HG03520 (cell line): ENCODE data around the gene CFAP99.

Experiments used
- ATAC-seq: cut with Tn5 transposase; IDR thresholded peaks from one replicate; pipeline ENCODE4 v1.9.1; 2021; ENCODE audit warnings: mild to moderate bottlenecking, moderate library complexity; ENCODE audit not compliant: unreplicated experiment

CFAP99 gene

DNA sequence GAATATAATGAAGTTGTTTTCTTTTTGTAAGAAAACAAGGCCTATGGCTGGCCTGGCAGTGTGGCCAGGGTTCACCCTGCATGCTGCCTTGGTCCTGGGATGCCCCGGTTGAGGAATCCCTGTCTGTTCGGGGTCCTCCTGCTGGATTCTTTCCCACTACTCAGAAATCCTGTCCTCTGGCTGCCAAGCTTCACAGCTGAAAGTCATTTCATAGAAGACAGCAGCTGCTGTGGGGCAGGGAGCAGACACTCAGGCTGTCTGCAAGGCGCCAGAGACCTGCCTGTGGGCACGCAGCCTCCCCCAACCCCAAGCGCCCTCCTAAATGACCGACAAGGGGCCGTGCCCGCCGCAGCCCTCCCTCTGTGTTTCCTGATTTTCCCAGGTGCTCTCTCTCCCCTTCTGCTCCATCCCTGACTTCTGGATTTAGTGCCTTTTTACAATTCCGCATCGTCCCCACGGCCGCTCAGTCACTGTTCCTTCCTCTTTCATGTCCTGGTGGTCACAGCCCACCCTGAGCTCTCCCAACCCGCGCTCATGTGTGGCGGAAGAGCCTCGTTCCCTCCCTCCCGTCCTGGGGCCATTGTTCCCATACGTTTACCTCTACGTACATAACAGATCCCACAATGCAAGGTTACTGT, 27.9 kb upstream of the CFAP99 start:
- ATAC-seq: no peak

DNA sequence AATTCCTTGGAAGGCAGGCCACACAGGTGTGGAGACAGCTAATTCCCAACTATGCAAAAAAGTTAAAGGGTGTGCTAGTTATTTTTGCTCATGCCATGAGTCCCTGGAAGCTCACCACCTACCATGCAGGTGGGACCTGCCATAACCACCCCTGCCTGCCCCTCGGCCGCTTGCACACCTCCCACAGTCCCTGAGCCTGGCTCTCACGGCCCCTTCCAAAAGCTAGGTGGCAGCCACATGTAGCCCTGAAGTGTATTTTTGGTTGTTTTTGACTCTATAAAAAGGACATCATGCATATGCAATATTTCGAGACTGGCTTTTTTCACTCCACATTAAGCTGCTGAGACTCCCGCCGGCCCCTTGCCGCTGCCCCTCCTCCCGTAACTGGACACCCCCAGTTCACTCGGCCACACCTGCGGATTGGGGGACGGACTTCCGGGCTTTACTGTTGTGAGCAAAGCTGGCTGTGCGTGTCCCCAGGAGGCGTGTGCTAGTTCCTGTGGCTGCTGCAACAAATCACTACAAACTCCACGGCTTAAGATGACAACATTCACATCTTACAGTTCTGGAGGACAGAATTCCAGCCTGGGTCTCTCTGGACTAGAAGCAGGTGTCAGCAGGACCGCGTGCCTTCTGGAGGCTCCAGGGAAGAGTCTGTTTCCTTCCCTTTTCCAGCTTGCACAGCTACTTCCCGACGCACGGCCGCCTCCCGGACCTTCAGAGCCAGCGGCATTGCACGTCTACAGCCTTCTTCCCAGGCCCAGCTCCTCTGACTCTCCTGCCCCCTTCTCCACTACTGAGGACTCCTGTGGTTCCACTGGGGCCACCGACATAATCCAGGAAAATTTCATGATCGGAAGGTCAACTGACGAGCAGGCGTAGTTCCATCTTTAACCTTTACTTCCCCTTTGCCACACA, 25.1 kb upstream of the CFAP99 start:
- no peak for ATAC-seq

DNA sequence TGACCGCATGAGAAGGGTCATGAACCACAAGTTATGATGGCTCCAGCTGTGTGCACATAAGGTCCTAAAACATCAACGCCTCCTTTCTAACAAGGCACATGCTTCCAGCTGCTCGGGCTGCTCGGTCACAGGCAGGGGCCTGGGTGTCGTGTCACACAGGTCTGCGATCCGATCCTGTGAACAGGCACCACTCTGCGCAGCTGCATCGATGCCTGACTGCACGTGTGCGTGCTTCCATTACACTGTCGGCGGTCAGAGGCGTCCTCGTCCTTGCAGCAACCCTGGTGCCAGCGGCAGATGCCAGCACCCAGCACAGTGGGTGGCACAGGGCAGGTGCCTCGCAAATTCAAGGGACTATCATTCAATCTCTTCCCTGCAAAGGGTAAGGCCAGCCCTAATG, 24.2 kb upstream of the CFAP99 start:
- ATAC-seq: no peak

GRCh38 chr4:2395038-2395437, 23.7 kb upstream of the CFAP99 start:
- ATAC-seq: no peak

GRCh38 chr4:2395584-2395983, 23.2 kb upstream of the CFAP99 start:
- ATAC-seq: no peak

DNA sequence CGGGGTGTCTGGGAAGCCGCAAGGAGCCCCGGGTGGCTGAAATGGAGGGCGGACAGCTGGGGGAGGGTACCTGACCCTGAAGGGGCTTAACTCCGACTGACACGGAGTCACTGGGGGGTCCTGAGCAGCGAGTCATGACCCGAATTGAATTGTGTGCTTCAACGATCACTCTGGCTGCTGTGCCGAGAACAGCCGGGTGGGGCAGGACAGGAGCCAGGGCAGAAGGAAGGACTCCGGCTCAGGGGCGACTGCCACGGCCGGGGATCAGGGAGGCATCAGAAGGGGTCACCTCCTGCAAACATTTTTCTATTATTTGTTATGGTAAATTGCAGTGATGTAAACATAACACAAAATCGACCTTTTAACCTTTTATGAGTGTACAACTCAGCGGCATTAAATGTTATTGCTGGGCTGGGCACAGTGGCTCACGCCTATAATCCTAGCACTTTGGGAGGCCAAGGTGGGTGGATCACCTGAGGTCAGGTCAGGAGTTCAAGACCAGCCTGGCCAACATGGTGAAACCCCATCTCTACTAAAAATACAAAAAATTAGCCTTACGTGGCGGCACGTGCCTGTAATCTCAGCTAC, 21.9 kb upstream of the CFAP99 start:
- ATAC-seq: no peak

GRCh38 chr4:2397596-2398379, 21.0 kb upstream of the CFAP99 start:
- ATAC-seq: no peak

GRCh38 chr4:2399216-2399615, 19.5 kb upstream of the CFAP99 start:
- ATAC-seq: no peak

- ATAC-seq: no peak
Measured at GRCh38 chr4:2399631-2400190, 19.0 kb upstream of the CFAP99 start.

- no peak for ATAC-seq
Measured at GRCh38 chr4:2400841-2401609, 17.7 kb upstream of the CFAP99 start.

GRCh38 chr4:2401610-2401983, 17.2 kb upstream of the CFAP99 start:
- ATAC-seq: no peak

DNA sequence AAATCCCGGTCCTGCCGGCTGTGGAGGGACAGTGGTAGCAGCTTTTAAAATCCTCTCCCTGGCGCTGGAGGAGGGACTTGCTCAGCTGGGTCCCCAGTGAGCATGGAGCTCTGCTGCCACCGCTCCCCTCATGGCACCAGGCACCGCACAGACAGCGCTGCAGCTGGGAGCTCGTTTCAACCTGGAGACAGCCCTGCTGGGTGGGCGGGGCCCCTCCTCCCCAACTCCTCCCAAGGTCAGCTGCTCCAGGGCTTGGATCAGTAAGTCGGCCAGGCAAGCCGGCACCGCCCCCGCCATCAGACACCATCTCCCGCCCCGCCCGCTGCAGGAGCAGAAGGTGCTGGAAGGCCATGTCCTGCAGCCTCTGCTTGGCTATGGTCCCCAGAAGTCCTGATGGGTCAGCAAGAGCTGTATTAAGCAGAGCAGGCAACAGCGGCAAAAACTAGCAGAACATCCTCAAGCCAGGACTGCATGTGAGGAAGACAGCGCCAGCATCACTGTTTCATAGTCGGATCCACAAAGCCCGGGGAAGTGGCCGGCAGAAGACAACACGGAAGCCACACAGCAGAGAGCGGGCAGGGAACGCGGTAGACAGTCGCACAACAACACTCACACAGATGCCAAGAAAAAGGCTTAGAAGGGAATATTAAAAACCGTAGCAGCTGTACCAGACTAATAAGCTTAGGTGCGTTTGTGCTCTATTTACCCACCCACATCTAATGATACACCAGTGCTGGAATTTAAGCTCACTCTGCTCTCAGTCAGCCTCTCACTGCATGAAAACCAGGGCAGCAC, 16.5 kb upstream of the CFAP99 start:
- no peak for ATAC-seq

- ATAC-seq: no peak
Measured at GRCh38 chr4:2402941-2403340, 15.8 kb upstream of the CFAP99 start.

DNA sequence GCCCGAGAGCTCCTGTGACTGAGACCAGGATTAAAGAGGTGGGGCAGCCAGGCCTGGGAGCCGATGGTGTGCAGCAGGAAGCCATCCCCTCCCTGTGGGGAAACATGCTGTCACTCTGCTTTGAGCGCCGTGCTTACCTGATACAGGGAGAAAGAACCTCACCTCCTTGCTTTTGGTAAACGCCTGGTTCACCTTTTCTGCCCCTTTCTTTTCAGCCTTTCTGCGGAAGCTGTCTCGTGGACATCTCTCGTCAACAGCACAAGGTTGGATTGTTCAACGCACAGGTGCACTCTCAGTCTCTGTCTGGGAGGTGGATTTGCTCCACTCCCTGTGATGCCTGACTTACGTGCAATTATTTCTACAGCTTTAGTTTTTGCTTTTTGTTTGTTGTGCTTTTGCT, 12.3 kb upstream of the CFAP99 start:
- no peak for ATAC-seq

DNA sequence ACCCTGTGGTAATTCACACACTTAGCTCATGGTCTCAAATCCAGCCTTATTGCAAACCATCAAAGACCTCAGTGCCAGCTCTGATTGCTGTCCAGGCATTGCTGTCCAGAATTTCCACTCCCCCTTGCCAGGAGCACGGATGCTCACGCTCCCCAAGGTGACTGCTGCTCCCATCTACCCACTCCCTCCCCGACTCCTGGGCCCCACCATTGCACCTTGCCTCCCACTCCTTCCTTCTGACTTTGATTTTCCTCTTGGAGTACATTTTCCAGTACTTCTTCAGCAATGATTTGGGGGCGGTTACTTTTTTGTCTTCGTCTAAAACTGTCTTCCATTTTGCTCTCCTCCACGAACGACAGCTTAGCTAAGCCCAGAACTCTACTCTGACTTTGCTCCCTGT, 11.8 kb upstream of the CFAP99 start:
- no peak for ATAC-seq

GRCh38 chr4:2407991-2408342, 10.8 kb upstream of the CFAP99 start:
- ATAC-seq: no peak

- no peak for ATAC-seq
Measured at GRCh38 chr4:2408401-2408958, 10.3 kb upstream of the CFAP99 start.

- ATAC-seq: no peak
Measured at GRCh38 chr4:2408976-2409375, 9.8 kb upstream of the CFAP99 start.

DNA sequence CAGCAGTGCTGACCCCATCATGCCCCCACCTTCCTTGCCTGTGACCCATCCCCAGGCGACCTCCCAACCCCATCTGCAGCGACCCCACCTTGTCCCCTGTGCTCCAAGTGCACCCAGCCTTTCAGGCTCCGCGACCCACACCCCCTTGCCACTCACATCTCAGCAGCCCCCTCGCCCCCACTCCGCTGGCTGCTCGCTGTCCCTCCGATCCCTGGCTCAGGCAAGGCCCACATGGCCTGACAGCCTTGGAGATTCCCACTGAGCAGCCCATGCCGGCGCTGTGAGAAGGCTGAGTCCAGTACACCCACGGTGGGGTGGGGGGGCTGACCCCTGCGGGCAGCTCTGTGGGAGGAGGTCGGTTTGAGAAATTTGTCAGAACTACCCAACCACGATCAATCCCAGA, 9.4 kb upstream of the CFAP99 start:
- no peak for ATAC-seq
